H1 (cell line): ENCODE results near the gene ANKRD13B. TPM values are rescaled to one million over a fixed set of nuclear protein-coding genes. Genes with fewer than 3 reads are reported as not detected.

Experiments
- CTCF ChIA-PET: fragments of 300-600 bp; sonication (Branson Sonifier 250); formaldehyde crosslinking; loops from one replicate; lab custom pipeline; 2021; ENCODE audit not compliant: partially characterized antibody; lab: Charles Lee
- POLR2A ChIA-PET: fragments of 300-600 bp; sonication (Branson Sonifier 250); formaldehyde crosslinking; loops from one replicate; lab custom pipeline; 2021; ENCODE audit warnings: inconsistent platforms; ENCODE audit not compliant: partially characterized antibody; lab: Charles Lee
- DNase-seq, 2 experiments: peaks; one replicate each; pipeline versions ENCODE4 v3.0.0 to v3.0.0-alpha.2; 2010 to 2022; ENCODE audit warnings: low spot score in 2 of 2, low read depth in 1 of 2, mixed read lengths in 1 of 2
- FAIRE-seq: peaks from 2 replicates; lab custom pipeline; 2011; peaks lifted over from hg19 to GRCh38; lab: Jason Lieb, UNC
- H2AFZ ChIP-seq: 2 replicates; pipeline ENCODE4 v1.8.1; 2012; ENCODE audit warnings: low read length, inconsistent platforms
- H2AK5ac ChIP-seq: 2 replicates; pipeline ENCODE4 v1.6.1; 2013; ENCODE audit warnings: low read depth, low read length
- H2BK120ac ChIP-seq: replicated peaks from 2 replicates; pipeline ENCODE3; 2013; ENCODE audit warnings: low read depth, low read length, inconsistent platforms
- H2BK12ac ChIP-seq: 2 replicates; pipeline ENCODE4 v1.6.1; 2013; ENCODE audit warnings: low read depth, low read length
- H2BK15ac ChIP-seq: 2 replicates; pipeline ENCODE4 v1.6.1; 2013; ENCODE audit warnings: low read length
- H2BK20ac ChIP-seq: 2 replicates; pipeline ENCODE4 v1.6.1; 2013; ENCODE audit warnings: low read length
- H2BK5ac ChIP-seq: 2 replicates; pipeline ENCODE4 v1.6.1; 2013; ENCODE audit warnings: low read depth, low read length
- H3K14ac ChIP-seq: 2 replicates; pipeline ENCODE4 v1.6.1; 2013; ENCODE audit warnings: inconsistent platforms; ENCODE audit not compliant: insufficient read length
- H3K18ac ChIP-seq: 2 replicates; pipeline ENCODE4 v1.6.1; 2013; ENCODE audit warnings: low read length; ENCODE audit errors: extremely low read depth
- H3K23ac ChIP-seq: 2 replicates; pipeline ENCODE4 v1.6.1; 2013; ENCODE audit warnings: inconsistent platforms; ENCODE audit not compliant: insufficient read length
- H3K23me2 ChIP-seq: 2 replicates; pipeline ENCODE4 v1.6.1; 2013; ENCODE audit warnings: low read depth, low read length
- H3K27ac ChIP-seq: 2 replicates; pipeline ENCODE4 v1.6.1; 2011; ENCODE audit warnings: low read depth, low read length, inconsistent platforms
- H3K27me3 ChIP-seq, 4 experiments: replicated peaks in 1 of 4; 1 replicate in 1 of 4; 2 replicates in 3 of 4; pipeline versions ENCODE4 v1.6.1 to v1.8.1; 2011 to 2013; ENCODE audit warnings: low read length in 3 of 4, mild to moderate bottlenecking in 3 of 4, inconsistent platforms in 2 of 4, mixed read lengths in 2 of 4, moderate library complexity in 1 of 4; ENCODE audit not compliant: control insufficient read depth in 3 of 4, insufficient read depth in 3 of 4; ENCODE audit errors: extremely low read depth in 1 of 4
- H3K36me3 ChIP-seq, 4 experiments: 2 replicates each; pipeline versions ENCODE4 v1.6.1 to v1.8.1; 2011 to 2013; ENCODE audit warnings: mild to moderate bottlenecking in 4 of 4, low read length in 3 of 4, moderate library complexity in 2 of 4, control low read depth in 1 of 4, inconsistent platforms in 1 of 4; ENCODE audit not compliant: insufficient read depth in 4 of 4, control insufficient read depth in 2 of 4
- H3K4ac ChIP-seq: replicated peaks from 2 replicates; pipeline ENCODE3; 2013; ENCODE audit warnings: low read length, low read depth, mixed read lengths, inconsistent platforms; ENCODE audit not compliant: insufficient read length
- H3K4me1 ChIP-seq, 4 experiments: replicated peaks in 1 of 4; 1 replicate in 1 of 4; 2 replicates in 3 of 4; pipeline versions ENCODE4 v1.6.1 to v1.8.1; 2011 to 2013; ENCODE audit warnings: low read length in 3 of 4, inconsistent platforms in 2 of 4, mixed read lengths in 1 of 4; ENCODE audit not compliant: insufficient read depth in 4 of 4, control insufficient read depth in 3 of 4
- H3K4me2 ChIP-seq, 2 experiments: 2 replicates each; pipeline versions ENCODE4 v1.6.1 to v1.8.1; 2011 to 2013; ENCODE audit warnings: low read depth in 2 of 2, low read length in 2 of 2, control low read depth in 1 of 2, inconsistent platforms in 1 of 2, mild to moderate bottlenecking in 1 of 2; ENCODE audit not compliant: insufficient read depth in 1 of 2
- H3K4me3 ChIP-seq, 4 experiments: fragments of 200-600, 300-600 bp in 1 of 4; sonication (generic), shearing (Covaris generic), sonication (Bioruptor Twin) in 1 of 4; 2 replicates each; pipeline versions ENCODE4 v1.5.1 to v1.8.1; 2011 to 2016; ENCODE audit warnings: low read length in 4 of 4, low read depth in 3 of 4, control low read depth in 2 of 4, inconsistent platforms in 2 of 4, mild to moderate bottlenecking in 2 of 4, mixed read lengths in 1 of 4, moderate library complexity in 1 of 4; ENCODE audit not compliant: insufficient read depth in 2 of 4; ENCODE audit errors: extremely low read depth in 1 of 4
- H3K56ac ChIP-seq: replicated peaks from 2 replicates; pipeline ENCODE3; 2013; ENCODE audit warnings: low read depth, mild to moderate bottlenecking, mixed read lengths, low read length, inconsistent platforms; ENCODE audit not compliant: insufficient read length
- H3K79me1 ChIP-seq: 2 replicates; pipeline ENCODE4 v1.6.1; 2013; ENCODE audit warnings: low read depth, low read length, control low read depth
- H3K79me2 ChIP-seq, 2 experiments: 2 replicates each; pipeline versions ENCODE4 v1.6.1 to v1.8.1; 2012 to 2013; ENCODE audit warnings: low read length in 2 of 2, mild to moderate bottlenecking in 2 of 2, inconsistent platforms in 1 of 2; ENCODE audit not compliant: insufficient read depth in 2 of 2, control insufficient read depth in 1 of 2
- H3K9ac ChIP-seq, 4 experiments: replicated peaks in 1 of 4; 1 replicate in 1 of 4; 2 replicates in 3 of 4; pipeline versions ENCODE4 v1.6.1 to v1.8.1; 2011 to 2013; ENCODE audit warnings: low read depth in 3 of 4, low read length in 3 of 4, control low read depth in 2 of 4, mild to moderate bottlenecking in 2 of 4, moderate library complexity in 2 of 4, inconsistent platforms in 1 of 4; ENCODE audit errors: extremely low read depth in 1 of 4
- H3K9me3 ChIP-seq, 2 experiments: 2 replicates each; pipeline versions ENCODE4 v1.6.1 to v1.8.1; 2012 to 2013; ENCODE audit warnings: mild to moderate bottlenecking in 2 of 2, moderate library complexity in 2 of 2, control low read depth in 1 of 2, inconsistent platforms in 1 of 2, low read depth in 1 of 2, low read length in 1 of 2, mixed read lengths in 1 of 2; ENCODE audit not compliant: insufficient read depth in 2 of 2
- H4K20me1 ChIP-seq, 2 experiments: replicated peaks in 1 of 2; 2 replicates each; pipeline versions ENCODE3 to v1.8.1; 2011 to 2013; ENCODE audit warnings: inconsistent platforms in 2 of 2, low read length in 2 of 2, mild to moderate bottlenecking in 1 of 2; ENCODE audit not compliant: insufficient read depth in 2 of 2, control insufficient read depth in 1 of 2
- H4K5ac ChIP-seq: 2 replicates; pipeline ENCODE4 v1.6.1; 2013; ENCODE audit warnings: low read length, low read depth, mixed read lengths, inconsistent platforms; ENCODE audit not compliant: insufficient read length
- H4K8ac ChIP-seq: 2 replicates; pipeline ENCODE4 v1.8.0; 2013; ENCODE audit warnings: mild to moderate bottlenecking, moderate library complexity, low read length, inconsistent platforms; ENCODE audit not compliant: insufficient read depth; ENCODE audit errors: extremely low read depth
- H4K91ac ChIP-seq: replicated peaks from 2 replicates; pipeline ENCODE3; 2013; ENCODE audit warnings: low read length, mixed read lengths, inconsistent platforms; ENCODE audit not compliant: insufficient read length
- ATF2 ChIP-seq: IDR thresholded peaks from 2 replicates; pipeline ENCODE4 v1.6.1; 2012; ENCODE audit warnings: low read length, inconsistent platforms
- EGR1 ChIP-seq: IDR thresholded peaks from 2 replicates; pipeline ENCODE4 v1.6.1; 2011; ENCODE audit warnings: low read depth, low read length, borderline replicate concordance
- JUN ChIP-seq: IDR thresholded peaks from 2 replicates; pipeline ENCODE4 v1.6.1; 2011; ENCODE audit warnings: low read depth, mild to moderate bottlenecking, improper control_type of control experiment, low read length
- SRF ChIP-seq: IDR thresholded peaks from 2 replicates; pipeline ENCODE4 v1.6.1; 2011; ENCODE audit warnings: mild to moderate bottlenecking, low read depth, low read length, moderate library complexity
- SUZ12 ChIP-seq: fragments of 200-600 bp; sonication (generic); IDR thresholded peaks from 2 replicates; pipeline ENCODE4 v1.6.1; 2012; ENCODE audit warnings: mild to moderate bottlenecking, inconsistent platforms, low read length, moderate library complexity, mixed read lengths
- TAF7 ChIP-seq: optimal IDR thresholded peaks from 2 replicates; pipeline ENCODE3; 2011; ENCODE audit warnings: low read depth, mild to moderate bottlenecking, inconsistent platforms, low read length, moderate library complexity, borderline replicate concordance
- TCF12 ChIP-seq: IDR thresholded peaks from 2 replicates; pipeline ENCODE4 v1.6.1; 2011; ENCODE audit warnings: low read depth, mild to moderate bottlenecking, low read length
- USF2 ChIP-seq: IDR thresholded peaks from 2 replicates; pipeline ENCODE4 v1.6.1; 2011; ENCODE audit warnings: low read length, improper control_type of control experiment
- WGBS, 2 experiments: shearing (Covaris generic) in 1 of 2; methylation state at CpG; one replicate each; pipeline versions ENCODE4 v1.1.6 to v1.1.7; 2013 to 2015; ENCODE audit warnings: low lambda C conversion rate in 2 of 2, mixed read lengths in 2 of 2, inconsistent platforms in 1 of 2, low coverage in 1 of 2, missing lambda C conversion rate in 1 of 2; ENCODE audit not compliant: insufficient replicate concordance in 2 of 2, insufficient coverage in 1 of 2, insufficient read length in 1 of 2; ENCODE audit errors: extremely low coverage in 1 of 2, missing lambda C conversion rate in 1 of 2; 5-methylcytosine and 5-hydroxymethylcytosine counted together
- polyA plus RNA-seq, 7 experiments: library from polyadenylated mRNA; depleted of rRNA in 3 of 7; stranded (reverse) in 5 of 7; unstranded in 2 of 7; fragments of >200 nt in 5 of 7; fragments of 200-250 nt in 2 of 7; gene quantifications; 1 replicate in 5 of 7; 2 replicates in 1 of 7; 4 replicates in 1 of 7; pipeline versions ENCODE4 v1.2.1 to v1.2.3, GENCODE V29; 2011 to 2013; ENCODE audit warnings: missing spikeins in 2 of 7, mixed read lengths in 2 of 7
- total RNA-seq: library from RNA; stranded (reverse); fragmentation: NEBNext Ultra II Directional; extraction: Animal tissue kit (Norgen Biotek cat#: 25700); gene quantifications from 2 replicates; pipeline ENCODE4 v1.2.1, GENCODE V29; 2021

The ANKRD13B gene
- total and polyA plus RNA-seq, 2 of the 8 experiments (the other 6 are each of a cell fraction or from before 2014, with no cell fraction given) = 16.4 to 48.5 TPM

DNA sequence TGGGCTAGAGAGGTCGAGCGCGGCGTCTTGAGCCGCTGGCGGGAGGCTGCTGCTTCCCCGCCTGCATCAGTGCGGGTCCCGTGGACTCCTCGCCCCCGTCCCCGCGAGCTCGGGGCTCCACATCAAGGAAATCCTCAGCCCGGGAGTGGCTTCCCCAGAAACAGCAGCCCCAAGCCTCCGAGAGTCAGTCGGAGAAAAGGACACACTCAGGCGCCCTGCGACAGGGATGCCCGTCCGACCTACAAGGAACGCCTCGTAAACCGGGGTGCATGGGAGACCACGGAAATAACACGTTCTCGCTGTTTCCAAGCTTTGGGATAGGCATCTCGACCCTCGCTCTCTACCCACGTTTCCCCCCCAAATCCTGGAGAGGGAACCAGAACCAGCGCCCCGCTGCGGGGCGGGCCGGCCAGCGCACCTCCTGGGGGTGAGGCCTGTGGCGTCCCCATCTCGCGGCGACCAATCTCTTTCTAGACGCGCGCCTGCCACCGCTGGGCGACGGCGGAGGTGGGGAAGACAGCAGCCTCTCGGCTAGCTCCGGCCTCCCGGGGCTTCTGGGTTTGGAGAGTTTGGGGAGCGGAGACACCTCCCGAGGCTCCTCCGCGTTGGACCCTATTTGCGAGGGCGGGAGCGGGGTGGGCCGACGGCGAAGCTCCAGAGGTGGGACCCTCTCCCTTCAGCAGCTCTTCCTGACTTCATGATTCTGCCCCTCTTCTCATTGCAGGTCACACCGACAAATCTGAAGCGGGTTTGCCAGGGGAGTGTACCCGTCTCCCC is 25.2 kb upstream of the ANKRD13B start:
- H2BK5ac ChIP-seq = no peak overlapping the region; the same call in 1 of the 2 replicates
- WGBS, 2 experiments = 2% methylated on average over 43 of the region's 63 CpGs; no CpG with 5 or more reads in 1 of the 2 experiments
- H3K9me3 ChIP-seq = no peaks in the 10 kb centered on the region
- H3K36me3 ChIP-seq = no peaks in the 10 kb centered on the region
- no peak overlapping the region for H3K14ac ChIP-seq
- H3K23ac ChIP-seq = no peak overlapping the region
- H2BK120ac ChIP-seq = no peak overlapping the region
- peak overlapping the region; percentile 60 for H3K18ac ChIP-seq
- H3K4me1 ChIP-seq = peaks cover 6 to 15% (median 11%) of the 10 kb centered on the region in 4 experiments; a peak in 6 of 7 replicates
- H4K5ac ChIP-seq = no peak overlapping the region
- H3K56ac ChIP-seq = peak overlapping the region; percentile 9
- H2BK15ac ChIP-seq = no peak overlapping the region
- H3K79me2 ChIP-seq = no peaks in the 10 kb centered on the region
- H2AK5ac ChIP-seq = no peak overlapping the region
- H3K79me1 ChIP-seq = no peaks in the 10 kb centered on the region
- no peak overlapping the region for H4K91ac ChIP-seq
- H3K27me3 ChIP-seq = peaks cover 11 to 47% (median 34%) of the 10 kb centered on the region in 4 experiments
- DNase-seq = peak in 1 of 2 experiments; percentile 84
- peak overlapping the region; percentile 96 for H2AFZ ChIP-seq
- CTCF ChIA-PET = interaction anchor here (0.6 to 10.3 kb wide), 6 partner anchors 16 to 146 kb away, joined by 3 to 99 read pairs (median 4); partner anchors contain the start of gene CORO6
- POLR2A ChIA-PET = interaction anchor here (0.9 to 2.0 kb wide), 6 partner anchors 21 to 198 kb away, joined by 3 to 7 read pairs (median 4); partner anchors contain the start of gene ANKRD13B
- no peak overlapping the region; the same call in 1 of the 2 replicates for H2BK20ac ChIP-seq
- H3K4me3 ChIP-seq = peak overlapping the region; percentile 55 to 76 (median 71)
- no peak for FAIRE-seq
- peak overlapping the region in 1 of 4 experiments; percentile 40; a peak in 2 of 7 replicates for H3K9ac ChIP-seq
- H4K8ac ChIP-seq = peak overlapping the region; percentile 52
- H3K4me2 ChIP-seq = peak overlapping the region; percentile 84 to 93
- no peak overlapping the region for H3K4ac ChIP-seq
- peaks cover 27% of the 10 kb centered on the region for H3K23me2 ChIP-seq
- 0 out of 2 replicates have a peak overlapping the region, but pooled peaks have one; percentile 9 for H2BK12ac ChIP-seq
- H3K27ac ChIP-seq = no peak overlapping the region
- peaks cover 1 to 2% of the 10 kb centered on the region in 2 experiments for H4K20me1 ChIP-seq
- TF ChIP-seq ATF2 = no peak
- TF ChIP-seq SUZ12 = peak; percentile 35; the same call in 1 of the 2 replicates
- no peak for TF ChIP-seq EGR1
- no peak for TF ChIP-seq SRF
- TF ChIP-seq TCF12 = no peak
- no peak for TF ChIP-seq TAF7
- TF ChIP-seq JUN = no peak
- TF ChIP-seq USF2 = no peak
